A172 (cell line): ENCODE measurements around the gene ASNSD1. TPM values are rescaled to one million over a fixed set of nuclear protein-coding genes. Genes with fewer than 3 reads are reported as not detected.

Experiments used
- DNase-seq: peaks from one replicate; pipeline ENCODE4 v3.0.0-alpha.2; 2015; ENCODE audit warnings: low spot score
- total RNA-seq: library from RNA; depleted of rRNA; stranded (reverse); fragments of >200 nt; shearing (Covaris generic); gene quantifications from 2 replicates; pipeline ENCODE4 v1.2.3, GENCODE V29; 2014; rRNA removed

The ASNSD1 gene
- 113 and 114 TPM in 2 replicates for total RNA-seq

GRCh38 chr2:189661148-189661956 is at the start of gene ASNSD1:
TSS of gene ASNSD1 (plus strand) at chr2:189661459. CDS start at chr2:189666133, 4,674 bp downstream.
- DNase-seq, result peak; percentile 100

GRCh38 chr2:189613077-189613636 is 48.1 kb upstream of the ASNSD1 start:
- peak; percentile 66 for DNase-seq

- DNase-seq, result peak; percentile 26
These were observed 47.4 kb upstream of the ASNSD1 start for GRCh38 chr2:189613650-189614420.

GRCh38 chr2:189614585-189614984 is 46.7 kb upstream of the ASNSD1 start:
- DNase-seq, result no peak

GRCh38 chr2:189618197-189618596 is 43.1 kb upstream of the ASNSD1 start:
- DNase-seq, result no peak

GRCh38 chr2:189621781-189622180 is 39.5 kb upstream of the ASNSD1 start:
- DNase-seq, result no peak

GRCh38 chr2:189623049-189623448 is 38.2 kb upstream of the ASNSD1 start:
- no peak for DNase-seq

GRCh38 chr2:189624648-189625355 is 36.5 kb upstream of the ASNSD1 start:
- DNase-seq, result no peak

GRCh38 chr2:189625636-189626035 is 35.6 kb upstream of the ASNSD1 start:
- DNase-seq, result no peak

- no peak for DNase-seq
These were observed 33.5 kb upstream of the ASNSD1 start for GRCh38 chr2:189627789-189628188.

- DNase-seq, result no peak
These were observed 32.3 kb upstream of the ASNSD1 start for GRCh38 chr2:189628817-189629530.

GRCh38 chr2:189629531-189630453 is 31.5 kb upstream of the ASNSD1 start:
- DNase-seq, result no peak

GRCh38 chr2:189631849-189632248 is 29.4 kb upstream of the ASNSD1 start:
- peak; percentile 11 for DNase-seq

GRCh38 chr2:189633392-189633811 is 27.9 kb upstream of the ASNSD1 start:
- peak; percentile 10 for DNase-seq

- no peak for DNase-seq
These were observed 25.9 kb upstream of the ASNSD1 start for GRCh38 chr2:189635353-189635752.

GRCh38 chr2:189638301-189639006 is 22.8 kb upstream of the ASNSD1 start:
- DNase-seq, result no peak

GRCh38 chr2:189639007-189639609 is 22.2 kb upstream of the ASNSD1 start:
- no peak for DNase-seq

- no peak for DNase-seq
These were observed 20.3 kb upstream of the ASNSD1 start for GRCh38 chr2:189641002-189641401.

GRCh38 chr2:189641590-189641989 is 19.7 kb upstream of the ASNSD1 start:
- no peak for DNase-seq
